Gastroesophageal sphincter (tissue), 2 donors: Measurements from ENCODE around the gene UBL3.

Source experiments
- POLR2A ChIP-seq, 2 donors: fragments of 450-650 bp; IDR thresholded peaks; one replicate each; pipeline ENCODE4 v1.6.1; 2017; ENCODE audit warnings: antibody characterized with exemption in 2 of 2, mild to moderate bottlenecking in 2 of 2, moderate library complexity in 1 of 2
- POLR2AphosphoS5 ChIP-seq: sonication (generic); formaldehyde crosslinking; IDR thresholded peaks from one replicate; pipeline ENCODE4 v1.6.1; 2017; ENCODE audit warnings: antibody characterized with exemption

DNA sequence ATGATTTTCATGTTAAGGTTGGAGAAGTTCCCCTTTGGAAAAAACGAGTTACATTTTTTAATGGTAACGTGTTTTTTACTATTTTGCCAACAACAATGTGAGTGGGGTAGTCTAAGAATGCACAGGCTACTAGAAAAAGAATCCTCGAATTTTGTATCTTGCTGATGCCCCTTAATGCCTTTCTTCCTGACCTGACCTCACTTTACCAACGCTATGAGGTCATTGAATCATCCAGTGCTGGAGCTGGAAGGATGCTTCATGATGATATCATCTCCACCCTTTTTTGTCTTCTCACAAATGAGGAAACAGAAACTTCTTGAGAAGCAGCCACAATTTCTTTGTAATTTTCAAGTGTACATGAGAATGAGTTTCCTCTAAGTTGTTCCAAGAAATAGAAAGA is 8.2 kb upstream of the UBL3 start:
- TF ChIP-seq POLR2A (IDR thresholded peaks at IDR 0.05) (no peak), POLR2AphosphoS5 (no peak)
